GM21390 (cell line): ENCODE data around the gene REM2.
"Not testable (repeated sequence)": the region's sequence is repeated elsewhere in the genome, so short reads cannot be mapped to it uniquely, and the experiment has no call there.

Source experiments
- ATAC-seq: cut with Tn5 transposase; IDR thresholded peaks from one replicate; pipeline ENCODE4 v1.9.1; 2021; ENCODE audit not compliant: unreplicated experiment

The REM2 gene

GRCh38 chr14:22848351-22849164 lies 34.5 kb upstream of the REM2 start:
- ATAC-seq, result no peak

- ATAC-seq, result no peak
Measured at GRCh38 chr14:22849212-22849819, 33.7 kb upstream of the REM2 start.

- no peak for ATAC-seq
Measured at GRCh38 chr14:22850944-22851764, 31.9 kb upstream of the REM2 start.

GRCh38 chr14:22852178-22852577 lies 30.8 kb upstream of the REM2 start:
- not testable (repeated sequence) for ATAC-seq

- ATAC-seq, result no peak
Measured at GRCh38 chr14:22852599-22852939, 30.5 kb upstream of the REM2 start.

GRCh38 chr14:22852940-22853767 lies 29.9 kb upstream of the REM2 start:
- ATAC-seq, result peak; percentile 75

GRCh38 chr14:22854296-22854695 lies 28.7 kb upstream of the REM2 start:
- not testable (repeated sequence) for ATAC-seq

GRCh38 chr14:22854963-22855724 lies 27.9 kb upstream of the REM2 start:
- ATAC-seq, result no peak

- ATAC-seq, result no peak
Measured at GRCh38 chr14:22856428-22856827, 26.6 kb upstream of the REM2 start.

- not testable (repeated sequence) for ATAC-seq
Measured at GRCh38 chr14:22860377-22860776, 22.6 kb upstream of the REM2 start.

GRCh38 chr14:22861651-22862050 lies 21.4 kb upstream of the REM2 start:
- no peak for ATAC-seq

- ATAC-seq, result no peak
Measured at GRCh38 chr14:22864979-22865378, 18.0 kb upstream of the REM2 start.

- no peak for ATAC-seq
Measured at GRCh38 chr14:22865424-22866405, 17.3 kb upstream of the REM2 start.

- ATAC-seq, result no peak
Measured at GRCh38 chr14:22866874-22867273, 16.1 kb upstream of the REM2 start.

GRCh38 chr14:22870811-22871223 lies 12.2 kb upstream of the REM2 start:
- ATAC-seq, result peak; percentile 43

GRCh38 chr14:22871224-22872032 lies 11.6 kb upstream of the REM2 start, which contains the start of gene LRP10:
Gene LRP10 (plus strand): TSS chr14:22871740. CDS start chr14:22872304, 564 bp downstream.
- ATAC-seq, result peak; percentile 66

- peak; percentile 21 for ATAC-seq
Measured at GRCh38 chr14:22872033-22872832, 10.8 kb upstream of the REM2 start.
